SU-DHL-6 (cell line): ENCODE measurements around the gene MATN1.

Experiments used
- EZH2phosphoT487 ChIP-seq: fragments of 200-600 bp; sonication (generic), shearing (Covaris generic); conservative IDR thresholded peaks from 2 replicates; pipeline ENCODE4 v1.6.1; 2018; ENCODE audit warnings: mild to moderate bottlenecking, antibody characterized with exemption, low read length, moderate library complexity, mixed read lengths
- TF ChIP-seq, protein P1 (sequence below): fragments of 200-600 bp; sonication (generic); IDR thresholded peaks from one replicate; pipeline ENCODE4 v1.5.1; 2017; ENCODE audit warnings: antibody characterized with exemption, mild to moderate bottlenecking, low read length, moderate library complexity; ENCODE audit not compliant: insufficient read depth, poor library complexity, severe bottlenecking

DNA sequence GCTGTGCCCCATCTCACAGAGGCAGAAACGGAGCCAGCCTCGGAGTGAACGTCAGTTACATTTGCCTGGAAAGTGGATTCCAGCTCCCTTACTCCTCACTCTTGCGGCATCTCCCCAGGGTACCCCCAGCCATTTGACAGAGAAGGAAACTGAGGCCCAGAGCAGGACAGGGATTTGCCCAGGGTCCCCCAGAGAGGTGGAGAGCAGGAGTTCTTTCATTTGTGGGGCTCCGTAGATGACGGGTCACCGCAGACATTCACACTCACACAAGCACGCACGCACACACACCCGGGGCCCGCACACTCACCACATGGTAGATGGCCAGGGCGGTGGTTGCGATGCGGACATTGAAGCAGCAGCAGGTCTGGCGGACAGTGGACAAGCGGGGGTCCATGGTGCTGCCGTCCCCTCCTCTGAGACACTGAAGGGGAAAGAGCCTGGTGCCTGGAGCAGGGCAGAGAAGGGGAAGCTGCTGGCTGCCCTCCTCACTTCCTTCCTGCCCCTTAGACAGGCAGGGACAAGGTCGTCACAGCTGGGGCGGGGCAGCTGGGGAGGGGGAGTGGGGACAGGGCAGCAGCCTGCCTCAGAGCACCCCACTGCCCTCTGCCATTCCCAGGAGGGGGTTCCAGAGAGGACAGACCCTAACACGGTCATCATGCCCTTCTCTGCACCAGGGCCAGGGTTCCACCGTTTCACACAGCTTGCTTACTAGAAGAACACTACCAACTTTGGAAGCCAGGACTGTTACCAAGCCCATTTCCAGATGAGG, 34.2 kb upstream of the MATN1 start, which contains the start of gene LAPTM5:
- TF ChIP-seq, protein P1, sequence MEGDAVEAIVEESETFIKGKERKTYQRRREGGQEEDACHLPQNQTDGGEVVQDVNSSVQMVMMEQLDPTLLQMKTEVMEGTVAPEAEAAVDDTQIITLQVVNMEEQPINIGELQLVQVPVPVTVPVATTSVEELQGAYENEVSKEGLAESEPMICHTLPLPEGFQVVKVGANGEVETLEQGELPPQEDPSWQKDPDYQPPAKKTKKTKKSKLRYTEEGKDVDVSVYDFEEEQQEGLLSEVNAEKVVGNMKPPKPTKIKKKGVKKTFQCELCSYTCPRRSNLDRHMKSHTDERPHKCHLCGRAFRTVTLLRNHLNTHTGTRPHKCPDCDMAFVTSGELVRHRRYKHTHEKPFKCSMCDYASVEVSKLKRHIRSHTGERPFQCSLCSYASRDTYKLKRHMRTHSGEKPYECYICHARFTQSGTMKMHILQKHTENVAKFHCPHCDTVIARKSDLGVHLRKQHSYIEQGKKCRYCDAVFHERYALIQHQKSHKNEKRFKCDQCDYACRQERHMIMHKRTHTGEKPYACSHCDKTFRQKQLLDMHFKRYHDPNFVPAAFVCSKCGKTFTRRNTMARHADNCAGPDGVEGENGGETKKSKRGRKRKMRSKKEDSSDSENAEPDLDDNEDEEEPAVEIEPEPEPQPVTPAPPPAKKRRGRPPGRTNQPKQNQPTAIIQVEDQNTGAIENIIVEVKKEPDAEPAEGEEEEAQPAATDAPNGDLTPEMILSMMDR, result no peak
- no peak for TF ChIP-seq EZH2phosphoT487
